Measurements from ENCODE around the gene SRGAP2.
"Not testable (repeated sequence)": the region's sequence is repeated elsewhere in the genome, so short reads cannot be mapped to it uniquely, and the experiment has no call there.

SRGAP2 gene

DNA sequence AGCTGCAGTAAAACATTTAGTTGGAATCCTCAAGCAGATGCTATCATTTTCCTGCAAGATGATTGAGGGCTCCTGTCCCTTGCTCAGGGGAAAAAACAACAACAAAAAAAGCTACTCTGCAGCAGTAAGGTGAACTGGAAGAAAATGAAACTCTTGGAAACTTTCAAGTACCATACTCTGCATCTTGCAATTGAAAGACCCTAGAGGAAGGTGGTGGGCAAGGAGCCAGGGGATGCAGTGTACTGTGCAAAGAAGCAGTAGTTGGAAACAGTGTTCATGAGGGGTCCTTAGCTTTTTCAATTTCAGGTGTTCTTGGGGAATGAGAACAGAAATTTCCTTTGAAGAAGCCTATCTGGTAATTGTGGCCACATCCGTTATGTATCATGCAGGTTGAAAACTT lies 7.5 kb downstream of the SRGAP2 start:
- not testable (repeated sequence) for DNase-seq

DNA sequence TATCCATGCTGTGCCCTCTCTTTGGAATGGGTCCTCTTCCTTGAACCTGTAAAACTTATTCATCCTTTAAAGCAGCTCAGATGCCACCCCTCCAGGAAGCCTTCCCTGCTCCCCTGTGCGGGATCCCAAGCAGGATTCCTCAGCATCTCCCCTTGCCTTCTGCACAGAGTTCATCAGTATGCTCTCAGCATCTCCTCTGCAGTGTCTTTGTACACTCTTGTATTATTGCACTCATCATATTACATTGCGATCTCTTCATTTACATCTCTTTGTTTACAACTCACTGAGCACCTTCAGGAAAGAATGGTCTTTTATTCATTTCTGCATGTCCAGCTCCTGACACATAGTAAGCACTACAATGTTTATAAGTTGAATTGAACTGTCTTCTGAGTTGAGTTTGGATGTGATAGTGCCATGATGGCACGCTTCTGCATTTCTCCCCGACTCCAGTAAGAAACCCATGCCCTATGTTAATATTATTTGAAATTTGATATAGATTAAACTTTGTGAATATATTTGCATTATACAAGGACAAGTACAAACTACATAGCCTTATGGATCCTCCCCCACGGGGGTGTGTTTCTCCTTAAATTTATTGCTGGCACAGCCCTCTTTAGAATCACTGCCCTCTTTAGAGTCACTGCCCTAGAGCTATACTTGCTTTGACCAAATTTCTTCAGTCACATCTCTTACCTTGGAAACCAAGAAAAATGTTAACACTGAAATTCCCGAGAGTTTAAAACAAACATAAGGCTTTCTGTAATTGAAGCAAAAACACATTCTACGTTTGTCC lies 12.5 kb downstream of the SRGAP2 start:
- DNase-seq = not testable (repeated sequence)

GRCh38 chr1:206218285-206218684 lies 14.9 kb downstream of the SRGAP2 start:
- DNase-seq = not testable (repeated sequence)

DNA sequence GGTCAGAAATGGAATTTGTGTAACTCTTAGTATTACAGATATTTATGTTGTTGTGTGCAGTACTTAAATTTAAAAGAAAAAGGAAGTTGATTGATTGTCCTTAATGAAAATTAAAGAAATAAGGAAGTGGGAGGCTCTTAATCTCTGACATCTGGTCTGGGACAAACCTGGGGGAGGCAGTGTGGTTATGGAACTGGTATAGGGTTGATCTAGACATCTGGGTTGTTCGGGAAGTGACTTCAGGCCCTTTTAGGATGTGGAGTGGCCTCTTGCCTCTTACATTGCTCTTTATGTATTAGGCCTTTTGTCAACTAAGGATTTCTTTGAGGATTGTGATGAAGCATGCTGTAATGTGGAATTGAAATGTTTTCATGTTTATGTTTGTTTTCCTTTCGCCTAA lies 15.4 kb downstream of the SRGAP2 start:
- DNase-seq = not testable (repeated sequence)

DNA sequence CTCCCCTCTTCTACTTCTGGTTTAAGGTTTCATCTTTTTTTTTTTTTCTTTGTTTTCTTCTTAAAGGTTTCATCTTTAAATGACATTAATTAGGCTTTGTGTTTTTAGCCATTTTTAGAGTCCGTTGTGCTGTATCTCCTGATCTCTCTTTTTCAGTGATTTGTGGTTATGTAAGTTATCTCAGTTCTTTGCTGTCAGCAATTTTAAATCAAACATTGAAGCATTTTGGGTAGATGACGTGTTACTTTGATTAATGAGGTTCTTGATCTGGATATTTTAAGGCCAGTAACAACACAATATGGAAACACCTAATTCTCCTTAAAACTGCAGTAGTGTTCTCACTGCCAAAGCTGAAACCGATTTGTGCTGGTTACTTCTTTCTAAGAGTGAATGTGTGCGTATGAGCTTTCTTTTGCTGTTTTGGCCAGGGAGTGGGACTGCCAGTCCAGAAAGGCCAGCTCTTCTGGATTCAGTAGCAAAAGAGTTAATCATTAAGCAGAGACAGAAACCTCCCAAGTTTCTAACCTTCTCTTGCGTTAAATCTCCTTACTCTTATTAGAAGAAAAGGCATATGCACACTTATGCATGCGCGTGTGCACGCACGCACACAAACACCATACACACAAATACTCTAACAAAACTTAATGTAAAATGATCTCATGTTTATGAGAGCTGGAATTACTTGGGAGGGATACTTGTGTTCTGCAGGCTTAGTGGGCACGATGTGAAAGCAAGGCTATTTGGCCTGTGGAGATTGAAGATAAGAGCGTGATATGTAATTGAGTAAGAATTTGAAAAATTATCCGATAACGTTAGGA lies 16.4 kb downstream of the SRGAP2 start:
- DNase-seq = not testable (repeated sequence)

DNA sequence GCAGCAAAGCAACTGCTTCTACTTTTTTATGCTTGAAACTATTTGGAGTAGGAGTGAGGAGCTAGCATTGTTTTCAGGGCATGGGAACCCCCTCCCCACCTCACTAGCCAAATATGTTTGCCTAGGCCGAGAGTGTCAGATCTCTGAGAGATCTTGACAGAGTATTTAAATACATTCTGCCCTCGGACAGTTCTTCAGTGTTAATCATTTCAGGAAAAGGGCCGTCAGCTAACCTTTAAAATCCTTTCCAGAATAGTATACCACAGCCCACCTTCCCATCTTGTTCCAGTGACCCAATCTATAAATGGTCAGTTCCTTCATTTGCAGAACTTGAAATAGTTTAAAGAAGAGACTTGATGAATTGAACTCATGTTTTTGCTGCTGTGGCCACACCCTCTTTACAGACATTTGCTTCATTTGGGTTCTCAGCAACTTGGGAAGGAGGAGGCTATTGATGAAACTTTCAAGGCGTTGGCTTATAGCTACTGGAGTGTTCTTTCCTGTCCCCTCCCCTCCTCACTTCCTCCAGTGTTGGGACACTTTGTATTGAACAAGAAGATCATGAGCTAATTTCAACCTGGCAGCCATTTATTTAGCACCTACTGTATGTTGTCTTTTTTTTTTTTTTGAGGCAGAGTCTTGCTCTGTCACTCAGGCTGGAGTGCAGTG lies 17.1 kb downstream of the SRGAP2 start:
- not testable (repeated sequence) for DNase-seq

- DNase-seq = not testable (repeated sequence)
Measured at GRCh38 chr1:206221585-206221984, 18.2 kb downstream of the SRGAP2 start.

- DNase-seq = not testable (repeated sequence)
Measured at GRCh38 chr1:206224190-206224776, 20.9 kb downstream of the SRGAP2 start.

- DNase-seq = not testable (repeated sequence)
Measured at GRCh38 chr1:206225386-206225785, 22.0 kb downstream of the SRGAP2 start.

- DNase-seq = not testable (repeated sequence)
Measured at GRCh38 chr1:206226886-206227285, 23.5 kb downstream of the SRGAP2 start.

DNA sequence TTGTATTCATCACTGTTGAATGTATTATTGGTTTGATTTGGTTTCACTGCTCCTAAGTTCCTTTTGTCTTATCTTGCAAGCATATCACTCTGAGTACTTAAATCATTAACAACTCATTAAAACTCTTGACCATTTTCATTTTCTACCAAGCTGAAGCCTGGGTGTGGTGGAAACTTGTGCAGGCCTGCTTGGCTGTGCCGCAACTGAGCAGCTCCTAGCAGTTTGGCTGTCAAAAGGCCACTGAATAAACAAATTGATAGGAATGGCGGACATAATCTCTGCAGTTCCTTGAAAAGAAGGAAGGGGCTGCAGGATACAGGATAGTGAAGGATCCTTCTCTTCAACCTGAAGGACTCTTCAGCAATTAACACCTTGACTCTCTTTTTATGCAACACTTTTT lies 25.9 kb downstream of the SRGAP2 start:
- not testable (repeated sequence) for DNase-seq

DNA sequence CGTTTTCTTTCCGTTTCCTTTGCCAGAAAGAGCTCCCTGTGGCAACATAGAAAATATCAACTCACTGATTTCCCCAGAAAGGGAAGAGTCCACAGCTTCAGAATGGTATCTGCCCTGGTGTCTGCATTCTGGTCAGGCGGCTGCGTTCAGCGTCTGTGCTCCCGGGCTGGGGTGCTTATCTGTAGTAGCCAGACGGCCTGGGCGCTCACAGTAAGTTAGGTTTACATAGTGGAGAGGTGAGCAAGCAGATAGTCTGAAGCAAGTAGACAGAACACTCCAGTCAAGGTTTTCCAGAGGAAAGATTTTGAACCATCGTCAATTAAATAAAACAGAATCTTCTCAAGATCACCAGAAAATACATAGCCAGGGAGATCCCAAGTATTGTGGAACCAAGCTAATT lies 28.6 kb downstream of the SRGAP2 start:
- DNase-seq = not testable (repeated sequence)

GRCh38 chr1:206232970-206233645 lies 29.8 kb downstream of the SRGAP2 start:
- DNase-seq = not testable (repeated sequence)

GRCh38 chr1:206234189-206234916 lies 31.0 kb downstream of the SRGAP2 start:
- not testable (repeated sequence) for DNase-seq

DNA sequence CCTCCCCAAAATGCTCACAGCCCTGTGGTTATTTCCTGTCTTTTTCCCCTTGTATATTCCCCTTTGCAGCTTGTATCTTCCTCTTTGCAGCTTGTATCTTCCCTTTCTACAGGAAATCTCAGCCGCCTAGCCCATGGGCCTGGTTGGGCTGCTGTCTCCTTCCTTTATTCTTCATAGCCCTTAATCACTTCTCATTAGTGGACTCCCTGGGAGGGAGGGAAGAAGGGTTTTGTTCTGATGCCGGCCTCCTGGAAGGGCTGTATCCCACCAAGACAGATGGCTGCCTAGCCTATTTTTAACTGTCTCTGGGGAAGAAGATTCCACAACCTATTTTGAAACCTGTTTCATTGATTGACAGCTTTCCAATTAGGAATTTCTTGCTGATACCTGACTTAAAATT lies 31.8 kb downstream of the SRGAP2 start:
- not testable (repeated sequence) for DNase-seq

GRCh38 chr1:206240288-206240687 lies 36.9 kb downstream of the SRGAP2 start:
- not testable (repeated sequence) for DNase-seq

DNA sequence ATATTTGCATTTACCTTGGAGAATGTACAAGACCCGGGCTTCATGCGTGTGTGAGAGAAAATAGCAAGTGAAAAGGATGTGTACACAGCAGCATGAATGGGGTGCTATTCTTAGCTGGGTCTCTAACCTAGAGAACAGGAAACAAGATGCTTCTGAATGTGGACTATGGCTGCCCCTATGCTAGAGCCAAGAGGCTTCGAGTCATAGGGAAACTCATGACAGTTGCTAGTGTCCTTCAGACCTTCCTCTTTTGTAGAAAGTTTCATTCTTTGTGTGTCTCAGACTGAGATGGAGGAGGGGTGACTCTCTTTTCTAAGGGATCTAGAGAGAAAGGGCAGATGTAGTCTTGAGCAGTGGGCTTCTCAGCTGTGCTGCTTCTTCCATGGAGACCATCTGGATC lies 40.0 kb downstream of the SRGAP2 start:
- DNase-seq = not testable (repeated sequence)

- DNase-seq = not testable (repeated sequence)
Measured at GRCh38 chr1:206245479-206245878, 42.1 kb downstream of the SRGAP2 start.

DNA sequence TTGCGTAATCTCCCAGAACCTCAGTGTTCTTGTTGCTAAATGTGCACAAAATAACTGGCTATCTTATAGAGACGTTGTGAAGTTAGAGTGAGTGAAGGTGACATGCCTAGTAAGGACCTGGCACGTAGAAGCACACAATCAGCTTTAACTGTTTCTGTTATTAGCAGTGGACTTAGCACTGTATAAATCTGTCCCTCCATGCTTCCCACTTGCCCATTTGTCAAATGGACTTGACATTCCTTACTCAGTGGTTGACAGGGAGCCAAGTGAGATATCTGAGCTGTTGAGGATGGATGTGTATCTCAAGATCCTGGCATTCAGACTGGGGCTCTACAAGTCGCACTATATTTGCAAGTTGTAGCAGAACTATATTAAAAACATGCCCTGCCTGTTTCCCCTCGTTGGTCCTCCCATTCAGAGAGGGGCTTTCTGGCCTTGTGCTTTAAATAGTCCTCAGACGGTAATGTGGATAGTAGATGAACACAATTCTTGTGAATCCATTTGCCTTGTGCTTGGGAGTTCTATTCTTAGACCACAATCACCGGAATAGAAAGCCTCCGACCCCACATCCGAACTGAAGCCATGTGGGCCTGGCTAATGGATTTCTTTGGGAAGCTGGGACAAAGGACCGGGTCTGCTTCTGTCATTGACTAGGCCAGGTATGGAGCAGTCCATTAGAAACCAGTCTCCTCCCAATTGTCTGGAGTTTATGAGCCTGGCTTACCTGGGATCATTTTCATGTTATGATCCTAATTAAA lies 43.0 kb downstream of the SRGAP2 start:
- not testable (repeated sequence) for DNase-seq

DNA sequence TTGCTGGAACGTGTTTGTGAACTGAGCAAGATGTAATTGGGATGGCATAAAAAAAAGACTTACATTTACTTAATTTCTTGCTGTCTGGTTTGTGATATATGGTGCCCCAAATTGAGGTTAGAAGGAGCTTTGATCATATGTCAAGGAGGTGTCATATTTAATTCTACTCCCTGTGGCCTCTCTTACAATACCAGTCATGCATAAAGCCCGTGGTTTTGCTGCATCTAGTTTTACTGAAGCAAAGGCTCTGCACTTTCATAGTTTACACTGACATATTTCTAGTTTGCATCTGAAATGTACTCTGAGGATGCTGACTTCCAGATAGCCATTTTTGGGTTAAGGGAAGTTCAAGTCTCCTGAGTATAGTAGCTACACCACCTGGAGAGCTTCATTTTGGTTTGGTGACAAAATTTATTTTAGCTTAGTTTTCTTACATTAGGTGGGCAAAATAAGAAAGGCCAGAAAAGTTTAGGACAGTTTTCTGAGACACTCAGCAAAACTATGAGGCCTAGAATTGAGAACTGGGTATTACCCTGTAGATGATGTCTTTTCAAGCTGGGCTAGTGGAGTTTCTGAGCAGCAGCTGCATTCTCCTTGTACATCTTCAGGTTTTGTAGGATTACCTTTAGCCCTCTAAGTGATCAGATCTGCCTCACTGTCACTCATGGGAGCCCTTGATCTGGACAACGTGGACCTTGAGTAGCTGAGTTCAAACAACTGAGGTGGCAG lies 47.8 kb downstream of the SRGAP2 start:
- not testable (repeated sequence) for DNase-seq

All from stimulated activated CD4-positive, alpha-beta T cell treated with anti-CD3 and anti-CD28 coated beads, Interleukin-1b, Interleukin-23, amount 100 ng/mL, for 48 hours (primary cell).